Measurements from ENCODE around the gene FHDC1.

FHDC1 gene

GRCh38 chr4:153005899-153006381 lies 69.8 kb downstream of the FHDC1 start:
- TF ChIP-seq REST (IDR thresholded peaks at IDR 0.05; ENCODE audit: low read depth) (no peak), TAF1 (IDR thresholded peaks at IDR 0.05; ENCODE audit: low read depth) (no peak), RAD21 (IDR thresholded peaks at IDR 0.05; ENCODE audit: low read depth) (no peak), YY1 (IDR thresholded peaks at IDR 0.05; ENCODE audit: low read depth) (no peak), FOXM1 (IDR thresholded peaks at IDR 0.05; ENCODE audit: borderline replicate concordance, low read depth) (no peak), EP300 (IDR thresholded peaks at IDR 0.05; ENCODE audit: borderline replicate concordance) (no peak), CREB1 (IDR thresholded peaks at IDR 0.05; ENCODE audit: low read depth) (no peak)
- TF ChIP-seq, protein P1, sequence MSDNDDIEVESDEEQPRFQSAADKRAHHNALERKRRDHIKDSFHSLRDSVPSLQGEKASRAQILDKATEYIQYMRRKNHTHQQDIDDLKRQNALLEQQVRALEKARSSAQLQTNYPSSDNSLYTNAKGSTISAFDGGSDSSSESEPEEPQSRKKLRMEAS (IDR thresholded peaks at IDR 0.05) = no peak
- TF ChIP-seq, protein P2, sequence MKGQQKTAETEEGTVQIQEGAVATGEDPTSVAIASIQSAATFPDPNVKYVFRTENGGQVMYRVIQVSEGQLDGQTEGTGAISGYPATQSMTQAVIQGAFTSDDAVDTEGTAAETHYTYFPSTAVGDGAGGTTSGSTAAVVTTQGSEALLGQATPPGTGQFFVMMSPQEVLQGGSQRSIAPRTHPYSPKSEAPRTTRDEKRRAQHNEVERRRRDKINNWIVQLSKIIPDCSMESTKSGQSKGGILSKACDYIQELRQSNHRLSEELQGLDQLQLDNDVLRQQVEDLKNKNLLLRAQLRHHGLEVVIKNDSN (IDR thresholded peaks at IDR 0.05) = no peak

DNA sequence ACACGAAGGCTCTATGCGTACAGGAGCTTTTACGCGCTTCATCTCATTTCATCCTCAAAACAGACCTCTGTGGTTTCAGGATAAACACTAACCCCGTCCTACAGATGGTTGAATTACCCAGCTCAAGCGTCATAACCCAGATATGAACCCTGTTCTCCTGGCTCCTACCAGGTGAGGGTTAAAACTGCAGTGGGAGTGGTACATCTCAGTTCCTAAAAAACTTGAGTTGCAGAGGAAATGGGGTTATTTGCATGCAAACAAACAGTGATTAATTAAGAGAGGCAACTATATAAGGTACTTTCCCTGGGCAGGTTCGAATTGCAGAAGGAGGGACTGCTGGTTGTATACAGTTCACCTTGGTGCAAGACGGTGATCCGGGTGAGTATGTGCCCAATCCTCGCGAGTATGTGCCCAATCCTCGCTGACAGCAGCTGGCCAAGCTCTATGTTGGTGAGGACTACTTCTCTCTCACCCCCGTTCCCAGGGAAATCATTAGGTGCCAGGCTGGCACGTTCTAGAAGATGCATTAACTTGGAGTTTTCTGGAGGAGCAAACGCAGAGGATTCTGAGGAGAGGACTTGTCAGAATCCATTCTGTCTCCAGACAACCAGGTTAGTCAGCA lies 72.6 kb downstream of the FHDC1 start:
- no peak for TF ChIP-seq RAD21 (IDR thresholded peaks at IDR 0.05; ENCODE audit: low read depth)
- TF ChIP-seq CEBPB (IDR thresholded peaks at IDR 0.05) = no peak
- no peak for TF ChIP-seq REST (IDR thresholded peaks at IDR 0.05; ENCODE audit: low read depth)
- no peak for TF ChIP-seq TCF12 (IDR thresholded peaks at IDR 0.05; ENCODE audit: low read depth)
- TF ChIP-seq EGR1 (IDR thresholded peaks at IDR 0.05) = no peak
- TF ChIP-seq TEAD4 (IDR thresholded peaks at IDR 0.05) = no peak
- no peak for TF ChIP-seq NFIC (IDR thresholded peaks at IDR 0.05)
- TF ChIP-seq, protein P1 (IDR thresholded peaks at IDR 0.05) = no peak
- TF ChIP-seq FOXM1 (IDR thresholded peaks at IDR 0.05; ENCODE audit: borderline replicate concordance, low read depth) = no peak
- no peak for TF ChIP-seq ZBTB7A (IDR thresholded peaks at IDR 0.05; ENCODE audit: low read depth)
- no peak for TF ChIP-seq TAF1 (IDR thresholded peaks at IDR 0.05; ENCODE audit: low read depth)
- TF ChIP-seq YY1 (IDR thresholded peaks at IDR 0.05; ENCODE audit: low read depth) = no peak

DNA sequence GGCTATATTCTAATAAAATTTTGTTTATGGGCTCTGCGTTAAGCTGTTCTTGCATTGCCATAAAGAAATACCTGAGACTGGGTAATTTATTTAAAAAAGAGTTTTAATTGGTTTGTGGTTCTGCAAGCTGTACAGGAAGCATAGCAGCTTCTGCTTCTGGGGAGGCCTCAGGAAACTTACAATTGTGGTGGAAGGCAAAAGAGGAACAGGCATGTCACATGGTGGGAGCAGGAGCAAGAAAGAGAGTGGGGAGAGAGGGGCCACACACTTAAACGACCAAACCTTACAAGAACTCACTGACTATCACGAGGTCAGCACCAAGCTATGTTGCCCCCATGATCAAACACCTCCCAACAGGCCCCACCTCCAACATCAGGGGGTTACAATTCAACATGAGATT lies 74.0 kb downstream of the FHDC1 start:
- TF ChIP-seq CEBPB (IDR thresholded peaks at IDR 0.05) = no peak
- no peak for TF ChIP-seq FOXM1 (IDR thresholded peaks at IDR 0.05; ENCODE audit: borderline replicate concordance, low read depth)
- TF ChIP-seq REST (IDR thresholded peaks at IDR 0.05; ENCODE audit: low read depth) = no peak

DNA sequence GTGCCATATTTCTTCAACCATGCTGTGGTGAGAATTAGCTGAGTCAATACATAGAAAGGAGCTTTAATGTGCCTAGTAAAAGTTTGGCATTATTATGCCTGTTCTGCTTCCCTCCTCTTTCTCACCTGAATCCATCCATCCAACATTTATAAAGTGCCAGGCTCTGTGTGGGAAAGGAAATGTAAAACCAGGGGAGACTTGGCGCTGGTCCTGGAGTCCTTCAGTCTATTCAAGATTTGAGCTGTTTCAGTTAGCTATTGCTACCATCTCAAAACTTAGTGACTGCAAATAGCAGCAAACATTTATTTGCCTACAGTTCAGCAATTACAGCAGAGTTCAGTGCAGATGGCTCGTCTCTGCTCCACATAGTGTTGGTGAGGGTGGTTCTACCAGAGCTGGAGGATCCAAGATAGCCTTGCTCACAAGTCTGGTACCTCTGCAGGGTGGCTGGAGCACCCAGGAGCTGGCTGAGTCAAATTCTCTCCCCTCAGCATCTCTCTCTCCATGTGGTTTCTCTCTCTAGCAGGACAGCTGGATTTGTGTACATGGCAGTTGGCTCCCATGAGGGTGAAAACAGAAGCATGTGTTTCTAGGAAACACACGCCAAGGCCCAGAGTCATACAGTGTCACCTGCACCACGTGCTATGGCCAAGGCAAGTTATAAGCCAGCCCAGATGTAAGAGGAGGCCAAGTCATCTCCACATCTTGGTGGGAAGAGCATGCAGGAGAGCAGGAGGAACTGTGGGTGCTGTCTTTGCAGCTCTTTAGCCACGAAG lies 77.3 kb downstream of the FHDC1 start:
- TF ChIP-seq YY1 (IDR thresholded peaks at IDR 0.05; ENCODE audit: low read depth) (no peak), TAF1 (IDR thresholded peaks at IDR 0.05; ENCODE audit: low read depth) (no peak)

GRCh38 chr4:153014460-153014859 lies 78.3 kb downstream of the FHDC1 start:
- TF ChIP-seq EGR1 (IDR thresholded peaks at IDR 0.05) (no peak), CEBPB (IDR thresholded peaks at IDR 0.05) (no peak), NFIC (IDR thresholded peaks at IDR 0.05) (no peak), FOXM1 (IDR thresholded peaks at IDR 0.05; ENCODE audit: borderline replicate concordance, low read depth) (no peak), YY1 (IDR thresholded peaks at IDR 0.05; ENCODE audit: low read depth) (no peak), ZBTB7A (IDR thresholded peaks at IDR 0.05; ENCODE audit: low read depth) (no peak), CREB1 (IDR thresholded peaks at IDR 0.05; ENCODE audit: low read depth) (no peak)

Measured in Ishikawa (cell line).